Pancreas (tissue), 10 donors: ENCODE results near the gene NAGLU. TPM values are rescaled to one million over a fixed set of nuclear protein-coding genes. Genes with fewer than 3 reads are reported as not detected.
"Not testable (repeated sequence)": the region's sequence is repeated elsewhere in the genome, so short reads cannot be mapped to it uniquely, and the experiment has no call there.

Source experiments
- ATAC-seq, 4 donors: fragments of 200-7000 bp; cut with Tn5 transposase; one replicate each; pipeline versions ENCODE4 v1.8.0 to v1.9.1; 2020; ENCODE audit warnings: mild to moderate bottlenecking in 4 of 4, moderate library complexity in 4 of 4
- DNase-seq, 6 donors: peaks; one replicate each; pipeline ENCODE4 v3.0.0-alpha.2; 2020
- FAIRE-seq: peaks from 2 replicates; lab custom pipeline; 2012; peaks lifted over from hg19 to GRCh38; lab: Jason Lieb, UNC
- H3K27ac ChIP-seq, 4 donors: fragments of 200-600 bp; sonication (generic); 1 replicate in 3 of 4; 2 replicates in 1 of 4; pipeline versions ENCODE4 v1.5.0 to v1.8.0; 2020
- H3K27me3 ChIP-seq, 4 donors: fragments of 200-600 bp; one replicate each; pipeline ENCODE4 v1.8.0; 2021
- H3K36me3 ChIP-seq, 3 donors: fragments of 200-600 bp; sonication (generic) in 1 of 3; one replicate each; pipeline versions ENCODE4 v1.5.0 to v1.8.0; 2020 to 2021
- H3K4me1 ChIP-seq, 3 donors: fragments of 200-600 bp; one replicate each; pipeline ENCODE4 v1.8.0; 2021
- H3K4me3 ChIP-seq, 4 donors: fragments of 200-600 bp; sonication (generic) in 2 of 4; one replicate each; pipeline versions ENCODE4 v1.5.0 to v1.8.0; 2020 to 2021
- H3K9me3 ChIP-seq, 4 donors: fragments of 200-600 bp; one replicate each; pipeline ENCODE4 v1.8.0; 2021
- CTCF ChIP-seq, 4 donors: fragments of 200-600 bp; sonication (generic) in 3 of 4; IDR thresholded peaks; one replicate each; pipeline versions ENCODE4 v1.5.0 to v1.8.0; 2021; ENCODE audit warnings: antibody characterized with exemption in 4 of 4
- WGBS, 2 donors: extraction: QIAGEN DNeasy Blood & Tissue Kit; methylation state at CpG; one replicate each; pipeline ENCODE4 v1.1.7; 2013; 5-methylcytosine and 5-hydroxymethylcytosine counted together
- intact Hi-C, 3 donors: fragments of 100-400 bp; cut with DNase I; formaldehyde crosslinking; loops; one replicate each; pipeline versions ENCODE4 v1.11.1 to v1.14.2; 2022
- polyA plus RNA-seq, 2 donors: library from polyadenylated mRNA; stranded (reverse); fragments of 200-250 nt; gene quantifications; one replicate each; pipeline ENCODE4 v1.2.3, GENCODE V29; 2013
- total RNA-seq, 6 donors: library from RNA; stranded (reverse); fragmentation: NEBNext Ultra II Directional in 4 of 6; extraction: Animal tissue kit (Norgen Biotek cat#: 25700) in 4 of 6; gene quantifications; one replicate each; pipeline versions ENCODE4 v1.2.1 to v1.2.4, GENCODE V29; 2021 to 2023
- donor health status: healthy with polysubstance abuse.
- donor health status: DM: no; HTN: no; CAD: no; lungs with moderate emphysema.
- donor health status: DM: no; HTN: no; CAD: no.
- donor health status: control.
- donor health status: control.
- donor health status: Bipolar disorder and iron deficiency.
- donor health status: DM: yes; HTN: yes; CAD: no.
- donor health status: DM: no; HTN: no; CAD: no.
- donor health status: DM: no; HTN: no; CAD: no.
- donor health status: DM: yes; HTN: yes; CAD: no.

NAGLU gene
- total and polyA plus RNA-seq, 8 donors: 17.6 to 52.6 (median 28.9) TPM

- Histone ChIP-seq H3K4me1 (peaks cover 7 to 15% (median 9%) of the 10 kb centered on the region in 3 donors), H3K27me3 (no peaks in the 10 kb centered on the region), H3K4me3 (peak overlapping the region; percentile 40 to 68 (median 64)), H3K9me3 (no peaks in the 10 kb centered on the region), H3K27ac (peak overlapping the region; percentile 46 to 91 (median 82)), H3K36me3 (no peaks in the 10 kb centered on the region)
- intact Hi-C loops: no loop called here
- peak; percentile 66 to 80 (median 76) for ATAC-seq
- FAIRE-seq: no peak
- 1% methylated on average over 33 to 65 of the region's 65 CpGs for WGBS, 2 donors
- no peak for TF ChIP-seq CTCF (IDR thresholded peaks at IDR 0.05)
- peak; percentile 89 to 96 (median 90) for DNase-seq
Measured at GRCh38 chr17:42536372-42537155, 523 bp downstream of the NAGLU start.

- no peaks in the 10 kb centered on the region for H3K36me3 ChIP-seq
- no peak for FAIRE-seq
- peak overlapping the region in 3 of 4 donors; percentile 81 to 91 (median 84) for H3K27ac ChIP-seq
- 80 to 83% methylated on average over 30 of the region's 31 CpGs for WGBS, 2 donors
- H3K9me3 ChIP-seq: no peaks in the 10 kb centered on the region
- H3K27me3 ChIP-seq: no peaks in the 10 kb centered on the region
- intact Hi-C loops: no loop called here
- DNase-seq: peak in 3 of 6 donors; percentile 24 to 81 (median 53)
- peaks cover 7 to 13% (median 9%) of the 10 kb centered on the region in 3 donors for H3K4me1 ChIP-seq
- peak in 2 of 4 donors; percentile 1 to 7 for ATAC-seq
- peak overlapping the region; percentile 40 to 68 (median 64) for H3K4me3 ChIP-seq
- TF ChIP-seq CTCF (IDR thresholded peaks at IDR 0.05): no peak
Measured at GRCh38 chr17:42537156-42537805, 1.2 kb downstream of the NAGLU start.

GRCh38 chr17:42537826-42538451 lies 1.9 kb downstream of the NAGLU start:
- no peak for TF ChIP-seq CTCF (IDR thresholded peaks at IDR 0.05)
- ATAC-seq: no peak
- DNase-seq: peak in 1 of 6 donors; percentile 24
- FAIRE-seq: no peak
- Histone ChIP-seq H3K36me3 (no peaks in the 10 kb centered on the region), H3K27me3 (no peaks in the 10 kb centered on the region), H3K9me3 (no peaks in the 10 kb centered on the region), H3K27ac (no peak overlapping the region), H3K4me3 (no peak overlapping the region), H3K4me1 (peaks cover 7 to 13% (median 9%) of the 10 kb centered on the region in 3 donors)
- WGBS, 2 donors: 94 to 95% methylated on average over 5 of the region's 5 CpGs
- intact Hi-C loops: no loop called here

- Histone ChIP-seq H3K27ac (no peak overlapping the region), H3K4me3 (no peak overlapping the region), H3K27me3 (no peaks in the 10 kb centered on the region), H3K36me3 (peaks cover 0 to 4% (median 0%) of the 10 kb centered on the region in 3 donors), H3K9me3 (no peaks in the 10 kb centered on the region), H3K4me1 (peaks cover 7 to 13% (median 9%) of the 10 kb centered on the region in 3 donors)
- 92 to 95% methylated on average over 14 of the region's 14 CpGs for WGBS, 2 donors
- intact Hi-C loops: no loop called here
- FAIRE-seq: no peak
- ATAC-seq: no peak
- TF ChIP-seq CTCF (IDR thresholded peaks at IDR 0.05): no peak
- no peak for DNase-seq
Measured at GRCh38 chr17:42538482-42538881, 2.4 kb downstream of the NAGLU start.

- H3K4me3 ChIP-seq, intact Hi-C loops, H3K36me3 ChIP-seq, DNase-seq, H3K27me3 ChIP-seq, H3K9me3 ChIP-seq, ATAC-seq, H3K4me1 ChIP-seq, FAIRE-seq, H3K27ac ChIP-seq: not testable (repeated sequence)
- WGBS, 2 donors: 92% methylated on average over 4 of the region's 4 CpGs
Measured at GRCh38 chr17:42540558-42540957, 4.5 kb downstream of the NAGLU start.
